ENCODE data around the gene BCAS1. TPM values are rescaled to one million over a fixed set of nuclear protein-coding genes. Genes with fewer than 3 reads are reported as not detected.

Gene BCAS1
- total RNA-seq, 1 experiment from 2014 or later = 0.11 TPM

GRCh38 chr20:53958260-53958659, 112.1 kb downstream of the BCAS1 start:
- Histone ChIP-seq H3K4me2 (ENCODE audit: low read depth, low read length, poor library complexity, severe bottlenecking) (no peak overlapping the region), H3K27ac (ENCODE audit: low read length) (no peak overlapping the region), H3K36me3 (ENCODE audit: insufficient read depth, low read length) (no peaks in the 10 kb centered on the region), H3K4me1 (ENCODE audit: low read length) (no peaks in the 10 kb centered on the region), H3K4me3 (ENCODE audit: low read length) (no peak overlapping the region), H3K9me2 (replicated peaks; ENCODE audit: insufficient read depth, low read length) (no peaks in the 10 kb centered on the region), H4K20me1 (ENCODE audit: insufficient read depth, low read depth, low read length) (no peaks in the 10 kb centered on the region), H3K9ac (ENCODE audit: low read length) (no peak overlapping the region), H3K9me3 (ENCODE audit: low read length) (peaks cover 2% of the 10 kb centered on the region; the same call in 1 of the 2 replicates), H3K27me3 (ENCODE audit: low read length) (no peaks in the 10 kb centered on the region), H3K79me2 (ENCODE audit: low read length) (no peaks in the 10 kb centered on the region), H2AFZ (ENCODE audit: low read length) (no peak overlapping the region)
- DNase-seq = no peak

- no peak overlapping the region for H3K9ac ChIP-seq (ENCODE audit: low read length)
- no peaks in the 10 kb centered on the region for H3K36me3 ChIP-seq (ENCODE audit: insufficient read depth, low read length)
- no peak overlapping the region for H2AFZ ChIP-seq (ENCODE audit: low read length)
- H3K9me2 ChIP-seq (replicated peaks; ENCODE audit: insufficient read depth, low read length) = no peaks in the 10 kb centered on the region
- H3K27ac ChIP-seq (ENCODE audit: low read length) = no peak overlapping the region
- H3K27me3 ChIP-seq (ENCODE audit: low read length) = no peaks in the 10 kb centered on the region
- no peaks in the 10 kb centered on the region for H4K20me1 ChIP-seq (ENCODE audit: insufficient read depth, low read depth, low read length)
- peaks cover 7% of the 10 kb centered on the region; the same call in 1 of the 2 replicates for H3K9me3 ChIP-seq (ENCODE audit: low read length)
- H3K4me3 ChIP-seq (ENCODE audit: low read length) = no peak overlapping the region
- no peak overlapping the region for H3K4me2 ChIP-seq (ENCODE audit: low read depth, low read length, poor library complexity, severe bottlenecking)
- no peaks in the 10 kb centered on the region for H3K4me1 ChIP-seq (ENCODE audit: low read length)
- H3K79me2 ChIP-seq (ENCODE audit: low read length) = no peaks in the 10 kb centered on the region
- DNase-seq = no peak
These were observed 112.8 kb downstream of the BCAS1 start for GRCh38 chr20:53957451-53958172.

GRCh38 chr20:53956013-53956715, 114.2 kb downstream of the BCAS1 start:
- no peaks in the 10 kb centered on the region for H3K79me2 ChIP-seq (ENCODE audit: low read length)
- no peaks in the 10 kb centered on the region for H4K20me1 ChIP-seq (ENCODE audit: insufficient read depth, low read depth, low read length)
- no peaks in the 10 kb centered on the region for H3K36me3 ChIP-seq (ENCODE audit: insufficient read depth, low read length)
- no peak overlapping the region for H3K27ac ChIP-seq (ENCODE audit: low read length)
- no peaks in the 10 kb centered on the region for H3K4me1 ChIP-seq (ENCODE audit: low read length)
- H3K9me3 ChIP-seq (ENCODE audit: low read length) = peaks cover 10% of the 10 kb centered on the region; the same call in 1 of the 2 replicates
- no peak overlapping the region for H3K4me2 ChIP-seq (ENCODE audit: low read depth, low read length, poor library complexity, severe bottlenecking)
- H3K4me3 ChIP-seq (ENCODE audit: low read length) = no peak overlapping the region
- H3K9ac ChIP-seq (ENCODE audit: low read length) = no peak overlapping the region
- H2AFZ ChIP-seq (ENCODE audit: low read length) = no peak overlapping the region
- H3K27me3 ChIP-seq (ENCODE audit: low read length) = no peaks in the 10 kb centered on the region
- H3K9me2 ChIP-seq (replicated peaks; ENCODE audit: insufficient read depth, low read length) = no peaks in the 10 kb centered on the region
- DNase-seq = no peak

- H4K20me1 ChIP-seq (ENCODE audit: insufficient read depth, low read depth, low read length) = no peaks in the 10 kb centered on the region
- H3K9ac ChIP-seq (ENCODE audit: low read length) = no peak overlapping the region
- H3K4me2 ChIP-seq (ENCODE audit: low read depth, low read length, poor library complexity, severe bottlenecking) = no peak overlapping the region
These were observed 115.4 kb downstream of the BCAS1 start for GRCh38 chr20:53954723-53955658.

GRCh38 chr20:53952528-53953096, 117.8 kb downstream of the BCAS1 start:
- Histone ChIP-seq H3K9me2 (replicated peaks; ENCODE audit: insufficient read depth, low read length) (no peaks in the 10 kb centered on the region), H3K9me3 (ENCODE audit: low read length) (peaks cover 10% of the 10 kb centered on the region; the same call in 1 of the 2 replicates), H3K27ac (ENCODE audit: low read length) (no peak overlapping the region)

More at GRCh38 chr20:53954723-53955658, 115.4 kb downstream of the BCAS1 start:
- Histone ChIP-seq H3K4me3 (ENCODE audit: low read length) (no peak overlapping the region), H3K27me3 (ENCODE audit: low read length) (no peaks in the 10 kb centered on the region), H2AFZ (ENCODE audit: low read length) (no peak overlapping the region), H3K4me1 (ENCODE audit: low read length) (no peaks in the 10 kb centered on the region), H3K79me2 (ENCODE audit: low read length) (no peaks in the 10 kb centered on the region), H3K9me2 (replicated peaks; ENCODE audit: insufficient read depth, low read length) (no peaks in the 10 kb centered on the region), H3K27ac (ENCODE audit: low read length) (no peak overlapping the region), H3K9me3 (ENCODE audit: low read length) (peaks cover 10% of the 10 kb centered on the region; the same call in 1 of the 2 replicates), H3K36me3 (ENCODE audit: insufficient read depth, low read length) (no peaks in the 10 kb centered on the region)
- DNase-seq = no peak

GRCh38 chr20:53950578-53950977, 119.8 kb downstream of the BCAS1 start:
- Histone ChIP-seq H3K9me2 (replicated peaks; ENCODE audit: insufficient read depth, low read length) (no peaks in the 10 kb centered on the region), H3K9ac (ENCODE audit: low read length) (no peak overlapping the region), H3K4me2 (ENCODE audit: low read depth, low read length, poor library complexity, severe bottlenecking) (no peak overlapping the region), H3K27me3 (ENCODE audit: low read length) (no peaks in the 10 kb centered on the region), H2AFZ (ENCODE audit: low read length) (no peak overlapping the region), H3K36me3 (ENCODE audit: insufficient read depth, low read length) (no peaks in the 10 kb centered on the region), H3K9me3 (ENCODE audit: low read length) (peaks cover 10% of the 10 kb centered on the region; the same call in 1 of the 2 replicates), H3K27ac (ENCODE audit: low read length) (no peak overlapping the region), H3K79me2 (ENCODE audit: low read length) (no peaks in the 10 kb centered on the region), H3K4me3 (ENCODE audit: low read length) (no peak overlapping the region), H4K20me1 (ENCODE audit: insufficient read depth, low read depth, low read length) (no peaks in the 10 kb centered on the region), H3K4me1 (ENCODE audit: low read length) (no peaks in the 10 kb centered on the region)
- DNase-seq = no peak

More at GRCh38 chr20:53952528-53953096, 117.8 kb downstream of the BCAS1 start:
- Histone ChIP-seq H2AFZ (ENCODE audit: low read length) (no peak overlapping the region), H3K79me2 (ENCODE audit: low read length) (no peaks in the 10 kb centered on the region), H3K4me2 (ENCODE audit: low read depth, low read length, poor library complexity, severe bottlenecking) (no peak overlapping the region), H3K4me3 (ENCODE audit: low read length) (no peak overlapping the region), H3K4me1 (ENCODE audit: low read length) (no peaks in the 10 kb centered on the region), H3K36me3 (ENCODE audit: insufficient read depth, low read length) (no peaks in the 10 kb centered on the region), H4K20me1 (ENCODE audit: insufficient read depth, low read depth, low read length) (no peaks in the 10 kb centered on the region), H3K9ac (ENCODE audit: low read length) (no peak overlapping the region), H3K27me3 (ENCODE audit: low read length) (no peaks in the 10 kb centered on the region)
- DNase-seq = no peak

- Histone ChIP-seq H2AFZ (ENCODE audit: low read length) (no peak overlapping the region), H3K4me1 (ENCODE audit: low read length) (no peaks in the 10 kb centered on the region), H3K4me3 (ENCODE audit: low read length) (no peak overlapping the region), H3K9me3 (ENCODE audit: low read length) (peaks cover 10% of the 10 kb centered on the region; the same call in 1 of the 2 replicates), H3K9ac (ENCODE audit: low read length) (no peak overlapping the region), H3K27me3 (ENCODE audit: low read length) (no peaks in the 10 kb centered on the region), H3K36me3 (ENCODE audit: insufficient read depth, low read length) (no peaks in the 10 kb centered on the region), H3K79me2 (ENCODE audit: low read length) (no peaks in the 10 kb centered on the region), H3K9me2 (replicated peaks; ENCODE audit: insufficient read depth, low read length) (no peaks in the 10 kb centered on the region), H4K20me1 (ENCODE audit: insufficient read depth, low read depth, low read length) (no peaks in the 10 kb centered on the region), H3K4me2 (ENCODE audit: low read depth, low read length, poor library complexity, severe bottlenecking) (no peak overlapping the region), H3K27ac (ENCODE audit: low read length) (no peak overlapping the region)
- DNase-seq = no peak
These were observed 120.4 kb downstream of the BCAS1 start for GRCh38 chr20:53950031-53950430.

All from Karpas-422 (cell line).